Measurements from ENCODE around the gene MED25.

MED25 gene

DNA sequence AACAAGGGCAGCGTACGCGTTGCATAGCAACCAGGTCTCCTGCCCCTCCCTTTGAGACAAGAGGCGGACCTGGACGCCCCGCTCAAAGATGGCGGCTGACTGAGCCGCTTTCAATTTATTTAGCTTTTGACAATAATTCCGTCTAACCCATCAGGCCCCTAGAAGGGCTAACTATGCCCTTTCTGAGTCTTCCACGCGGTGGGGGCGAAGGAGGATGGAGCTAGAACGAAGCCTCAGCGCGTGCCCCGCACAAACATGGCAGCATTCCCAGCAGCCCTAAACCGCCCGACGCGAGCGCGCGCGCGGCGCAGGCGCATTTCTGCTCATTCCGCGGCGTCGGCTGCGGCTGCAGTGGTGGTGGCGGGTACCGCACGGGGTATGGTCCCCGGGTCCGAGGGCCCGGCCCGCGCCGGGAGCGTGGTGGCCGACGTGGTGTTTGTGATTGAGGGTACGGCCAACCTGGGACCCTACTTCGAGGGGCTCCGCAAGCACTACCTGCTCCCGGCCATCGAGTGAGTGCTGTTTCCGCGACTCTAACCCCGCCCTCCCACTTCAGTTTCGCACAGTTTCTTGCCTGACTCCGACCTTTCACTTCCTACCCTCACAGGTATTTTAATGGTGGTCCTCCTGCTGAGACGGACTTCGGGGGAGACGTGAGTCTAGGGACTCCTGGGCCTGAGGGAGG lies at the start of gene MED25:
TSS of gene MED25 (plus strand) at position 326 of the 685 bp plus-strand sequence. CDS start at position 379, 53 bp downstream.
- DNase-seq: peak; percentile 93

DNA sequence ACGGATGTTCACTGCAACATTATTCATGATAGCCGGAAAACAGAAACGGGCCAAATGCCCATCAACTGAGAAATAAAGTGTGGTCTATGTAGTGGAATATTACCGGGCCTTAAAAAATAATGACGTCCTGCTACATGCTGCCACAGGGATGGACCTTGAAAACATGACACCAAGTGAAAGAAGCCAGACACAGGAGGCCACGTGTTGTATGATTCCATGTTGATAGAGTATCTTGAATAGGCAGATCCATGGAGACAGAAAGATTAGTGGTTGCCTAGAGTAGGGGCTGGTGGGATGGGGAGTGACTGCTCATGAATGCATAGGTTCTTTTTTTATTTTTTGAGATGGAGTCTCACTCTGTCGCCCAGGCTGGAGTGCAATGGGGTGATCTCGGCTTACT lies 47.6 kb upstream of the MED25 start:
- no peak for DNase-seq

DNA sequence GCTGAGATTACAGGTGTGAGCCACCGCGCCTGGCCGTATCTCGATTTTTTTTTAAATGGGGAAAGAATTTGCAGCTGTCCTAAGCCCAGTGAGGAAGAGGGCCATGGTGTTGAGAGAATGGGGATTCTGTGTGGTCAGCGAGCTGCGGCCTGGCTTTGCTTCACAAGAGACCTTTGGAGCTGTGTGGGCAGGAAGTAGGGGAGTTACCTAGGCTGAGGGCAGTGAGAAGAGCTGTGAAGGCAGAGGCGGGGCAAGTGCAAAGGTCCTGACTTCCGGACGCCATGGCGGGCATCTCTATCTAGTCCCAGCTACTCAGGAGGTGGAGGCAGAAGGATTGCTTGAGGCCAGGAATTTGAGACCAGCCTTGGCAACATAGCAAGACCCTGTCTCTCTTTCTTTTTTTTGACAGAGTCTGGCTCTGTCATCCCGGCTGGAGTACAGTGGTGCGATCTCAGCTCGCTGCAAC lies 46.4 kb upstream of the MED25 start:
- DNase-seq: no peak

DNA sequence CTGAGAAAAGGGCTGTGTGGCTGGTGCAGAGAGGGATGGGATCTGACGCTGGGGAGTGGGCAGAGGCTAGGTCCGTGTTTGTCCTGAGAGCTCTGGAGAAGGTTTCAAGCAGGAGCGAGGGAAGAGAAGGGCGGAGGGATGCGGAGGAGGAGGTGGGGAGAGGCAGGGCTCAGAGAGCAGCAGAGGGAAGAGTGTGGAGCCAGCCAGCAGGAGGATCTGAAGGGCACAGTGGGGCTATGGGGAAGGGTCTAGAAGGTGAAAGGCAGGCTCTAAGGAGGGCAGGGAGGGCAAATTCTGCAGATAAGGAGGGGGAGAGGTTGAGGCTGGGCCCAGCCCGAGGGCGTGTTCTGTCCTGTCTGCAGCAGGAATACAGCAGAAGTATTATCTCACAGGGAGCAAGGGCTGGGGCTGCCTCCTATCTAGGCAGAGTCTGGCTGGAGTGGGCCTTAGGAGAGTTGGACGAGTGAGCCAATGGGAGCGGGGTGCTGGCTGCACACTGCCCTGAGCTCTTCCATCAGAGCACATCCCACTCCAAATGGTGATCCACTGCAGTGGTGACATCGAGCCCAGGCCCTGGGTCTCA lies 45.1 kb upstream of the MED25 start:
- DNase-seq: no peak

DNA sequence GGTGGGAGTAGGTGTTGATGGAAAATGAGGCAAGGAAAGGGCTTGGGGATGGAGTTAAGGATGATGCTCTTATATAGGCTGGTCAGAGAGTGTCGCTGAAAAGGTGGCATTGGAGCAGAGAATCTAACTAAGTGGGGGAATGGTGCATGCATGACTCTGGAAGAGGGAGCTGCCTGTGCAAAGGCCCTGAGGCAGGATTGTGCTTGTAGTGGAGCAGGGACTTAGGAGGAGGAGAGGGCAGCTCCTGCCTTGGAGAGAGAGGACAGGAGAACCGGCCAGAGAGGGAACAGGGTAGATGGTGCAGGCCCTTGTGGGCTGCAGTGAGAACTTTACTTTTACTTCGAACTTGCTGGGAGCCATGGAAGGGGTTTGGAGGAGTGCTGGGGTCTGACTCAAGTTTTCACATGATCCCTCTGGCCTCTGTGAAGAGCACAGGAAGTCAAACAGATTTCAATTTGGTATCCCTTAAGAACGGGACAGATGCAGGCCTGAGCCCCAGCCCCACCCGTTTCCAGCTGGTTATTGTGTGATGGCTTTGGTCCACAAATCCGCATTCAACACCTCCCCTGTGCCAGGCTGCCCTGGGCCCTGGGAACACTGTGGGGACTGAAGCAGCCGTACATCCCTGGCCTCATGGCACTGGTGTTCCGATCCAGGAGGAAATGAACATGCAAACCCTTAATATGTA lies 44.3 kb upstream of the MED25 start:
- DNase-seq: no peak

DNA sequence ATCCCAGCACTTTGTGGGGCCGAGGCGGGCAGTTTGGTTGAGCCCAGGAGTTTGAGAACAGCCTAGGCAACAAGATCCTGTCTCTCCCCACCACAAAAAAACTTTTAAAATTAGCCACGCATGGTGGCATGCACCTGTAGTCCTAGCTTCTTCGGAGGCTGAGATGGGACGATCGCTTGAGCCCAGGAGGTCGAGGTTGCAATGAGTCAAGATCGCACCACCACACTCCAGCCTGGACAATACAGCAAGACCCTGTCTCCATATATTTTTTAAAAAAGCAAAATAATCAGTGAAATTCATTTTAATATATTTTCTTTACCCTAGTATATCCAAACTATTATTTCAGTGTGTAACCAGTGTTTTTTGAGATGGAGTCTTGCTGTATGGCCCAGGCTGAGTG lies 43.1 kb upstream of the MED25 start:
- no peak for DNase-seq

DNA sequence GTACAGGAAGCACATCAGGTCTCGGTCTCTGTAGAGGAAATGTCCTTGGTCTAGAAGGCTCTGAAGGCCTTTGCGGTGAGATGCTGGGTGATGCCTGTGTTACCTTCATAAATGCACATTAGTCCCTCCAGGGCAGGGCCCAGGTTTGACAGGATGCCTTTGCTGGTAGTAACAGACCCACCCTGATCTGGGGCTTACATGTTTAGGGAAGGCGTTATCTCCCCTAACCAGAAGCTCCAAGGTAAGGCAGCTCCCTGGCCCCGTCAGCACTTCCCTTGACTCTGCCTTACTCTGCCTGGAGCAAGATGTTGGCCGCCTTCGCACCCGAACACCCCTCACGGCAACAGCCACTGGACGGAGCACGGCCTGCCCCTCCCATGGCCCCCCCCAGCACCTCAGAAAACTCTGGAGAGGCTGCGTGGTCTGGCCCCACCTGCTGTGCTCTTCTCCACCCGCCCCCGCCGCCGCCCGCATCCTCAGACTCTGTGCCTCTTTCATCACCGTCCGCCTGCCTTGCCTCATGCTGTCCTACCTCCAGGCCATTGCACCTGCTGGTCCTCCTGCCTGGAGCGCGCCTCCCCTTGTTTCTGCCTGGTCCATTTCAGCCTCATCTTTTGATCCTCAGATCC lies 42.2 kb upstream of the MED25 start:
- no peak for DNase-seq

DNA sequence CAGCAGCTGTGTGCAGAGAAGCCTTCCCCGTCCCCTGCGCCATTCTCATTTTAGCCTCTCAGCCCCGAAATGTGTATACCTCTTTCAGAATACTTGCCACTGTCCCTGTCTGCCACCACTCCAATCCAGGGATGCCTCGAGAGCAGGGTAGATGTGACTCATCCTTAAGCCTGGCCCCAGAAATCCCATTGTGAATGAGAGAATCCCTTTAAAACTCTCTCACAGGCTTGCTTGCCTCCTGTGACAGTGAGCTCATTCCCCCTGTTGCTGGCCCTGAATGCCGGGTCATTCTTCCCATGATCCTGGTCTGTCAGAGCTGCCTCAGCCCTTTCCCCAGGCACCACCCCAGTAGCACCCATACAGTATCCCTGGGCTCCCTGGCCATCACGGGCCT lies 41.7 kb upstream of the MED25 start:
- no peak for DNase-seq

DNA sequence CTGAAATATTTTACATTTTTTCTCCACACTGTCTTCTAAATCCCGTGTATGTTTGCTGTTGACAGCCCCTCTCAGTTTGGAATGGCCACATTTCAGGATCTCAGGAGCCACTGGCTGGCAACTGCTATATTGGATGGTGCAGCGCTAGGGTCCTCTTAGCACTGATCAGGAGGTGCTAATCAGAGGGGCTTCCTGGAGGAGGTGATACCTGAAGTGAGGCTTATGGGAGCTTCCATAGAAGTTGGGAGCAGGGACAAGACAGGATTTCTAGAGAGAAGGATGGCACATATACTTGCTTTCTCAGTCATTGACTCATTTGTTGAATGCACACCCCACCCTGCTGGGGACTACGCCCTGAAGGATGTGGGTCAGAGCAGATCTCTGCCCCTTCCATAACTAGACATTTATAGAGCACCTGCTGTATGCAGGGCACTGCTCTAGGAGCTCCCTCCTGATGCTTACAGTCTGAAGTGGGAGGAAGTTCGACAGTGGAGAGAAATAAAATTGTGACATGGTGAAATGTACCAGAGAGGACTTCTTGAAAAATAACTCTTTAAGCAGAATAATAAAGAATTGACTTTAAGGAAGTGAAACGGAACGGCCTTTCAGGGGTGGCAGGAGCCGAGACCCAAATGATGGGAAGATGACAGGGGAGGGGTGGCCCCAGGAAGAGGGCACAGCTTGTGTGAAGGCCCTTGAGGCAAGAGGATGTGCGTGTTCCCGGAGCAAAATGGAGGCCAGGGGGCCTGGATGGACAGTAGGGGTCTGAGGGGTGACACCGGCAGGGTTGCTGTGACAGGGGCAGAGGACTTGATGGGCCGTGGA lies 38.1 kb upstream of the MED25 start:
- no peak for DNase-seq

DNA sequence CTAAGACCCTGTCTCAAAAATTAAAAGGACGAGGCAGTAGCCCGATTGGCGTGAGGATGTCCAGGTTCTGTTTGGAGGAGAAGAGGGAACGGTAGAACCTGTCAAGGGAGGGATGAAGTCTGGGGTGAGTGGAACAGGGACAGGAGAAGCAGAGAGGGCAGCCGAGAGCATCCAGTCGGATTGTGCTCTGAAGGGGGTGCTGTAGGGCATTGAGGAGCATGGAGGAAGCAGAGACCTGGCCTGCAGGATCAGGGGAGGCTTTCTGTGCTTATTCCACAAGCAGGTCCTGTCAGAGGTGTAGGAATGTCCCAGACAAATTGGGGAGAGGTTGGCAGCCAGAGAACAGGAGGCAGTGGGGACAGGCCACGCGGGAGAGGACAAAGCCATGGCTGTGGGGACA lies 37.2 kb upstream of the MED25 start:
- no peak for DNase-seq

DNA sequence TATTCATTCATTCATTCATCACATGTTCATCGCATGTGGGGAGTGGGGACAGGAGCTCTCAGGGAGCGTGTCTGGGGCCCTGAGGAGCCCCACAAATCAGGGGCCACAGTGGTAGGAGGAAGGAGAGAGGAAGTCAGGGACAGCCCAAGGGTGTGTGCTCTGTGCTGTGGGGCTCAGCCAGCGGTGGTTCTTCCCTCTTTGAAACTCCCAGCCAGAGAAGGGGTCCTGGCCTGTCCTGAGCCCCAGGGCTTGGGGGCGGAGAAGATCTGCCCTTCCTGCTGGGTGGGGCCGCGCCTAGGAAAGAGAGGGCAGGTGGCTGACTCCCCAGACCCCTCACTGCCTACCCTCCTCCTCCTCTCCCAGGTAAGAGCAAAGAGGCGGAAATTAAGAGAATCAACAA lies 36.7 kb upstream of the MED25 start:
- no peak for DNase-seq

DNA sequence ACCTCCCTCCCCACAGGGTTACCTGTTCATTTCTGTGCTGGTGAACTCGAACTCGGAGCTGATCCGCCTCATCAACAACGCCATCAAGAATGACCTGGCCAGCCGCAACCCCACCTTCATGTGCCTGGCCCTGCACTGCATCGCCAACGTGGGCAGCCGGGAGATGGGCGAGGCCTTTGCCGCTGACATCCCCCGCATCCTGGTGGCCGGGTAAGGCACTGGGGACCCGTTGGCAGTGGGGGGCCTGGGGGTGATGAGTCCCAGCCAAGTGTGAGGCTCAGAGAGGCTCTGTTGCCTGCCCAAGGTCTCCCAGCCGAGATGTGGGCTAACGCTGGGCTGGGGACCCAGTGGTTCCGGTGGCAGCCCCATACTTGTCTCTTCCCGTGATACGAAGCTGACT lies 35.6 kb upstream of the MED25 start:
- no peak for DNase-seq

DNA sequence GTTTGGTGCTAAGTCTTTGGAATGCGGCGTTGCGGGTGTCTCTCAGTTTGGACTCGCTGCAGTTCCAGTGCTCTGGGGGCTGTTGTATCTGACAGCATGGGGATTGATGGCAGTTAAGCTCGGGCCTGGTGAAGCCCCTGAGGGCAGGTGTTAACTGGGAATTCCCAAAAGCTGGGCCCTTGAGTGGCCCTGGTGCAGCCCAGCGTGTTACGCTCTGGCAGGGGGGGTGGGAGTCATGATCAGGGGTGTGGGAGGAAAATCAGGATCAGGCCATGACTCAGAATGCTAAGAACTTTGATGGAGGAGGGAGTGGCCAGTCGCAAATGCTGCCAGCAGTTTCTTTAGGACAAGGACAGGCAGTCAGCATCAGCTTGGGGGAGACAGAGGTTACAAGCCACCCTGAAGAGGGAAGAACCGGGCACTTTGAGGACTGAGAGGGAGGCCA lies 31.7 kb upstream of the MED25 start:
- DNase-seq: no peak

DNA sequence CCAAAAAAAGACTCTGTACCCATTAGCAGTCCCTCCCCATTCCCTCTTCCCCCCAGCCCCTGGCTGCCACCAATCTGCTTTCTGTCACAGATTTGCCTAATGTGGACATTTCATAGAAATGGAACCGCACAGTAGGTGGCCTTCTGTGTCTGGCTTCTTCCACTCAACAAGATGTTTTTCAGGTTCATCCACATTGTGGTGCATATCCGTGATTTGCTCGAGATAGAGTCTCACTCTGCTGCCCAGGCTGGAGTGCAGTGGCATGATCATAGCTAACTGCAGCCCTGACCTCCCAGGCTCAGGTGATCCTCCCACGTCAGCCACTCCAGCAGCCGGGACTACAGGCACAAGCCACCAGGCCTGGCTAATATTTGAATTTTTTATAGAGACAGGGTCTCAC lies 30.3 kb upstream of the MED25 start:
- DNase-seq: no peak

DNA sequence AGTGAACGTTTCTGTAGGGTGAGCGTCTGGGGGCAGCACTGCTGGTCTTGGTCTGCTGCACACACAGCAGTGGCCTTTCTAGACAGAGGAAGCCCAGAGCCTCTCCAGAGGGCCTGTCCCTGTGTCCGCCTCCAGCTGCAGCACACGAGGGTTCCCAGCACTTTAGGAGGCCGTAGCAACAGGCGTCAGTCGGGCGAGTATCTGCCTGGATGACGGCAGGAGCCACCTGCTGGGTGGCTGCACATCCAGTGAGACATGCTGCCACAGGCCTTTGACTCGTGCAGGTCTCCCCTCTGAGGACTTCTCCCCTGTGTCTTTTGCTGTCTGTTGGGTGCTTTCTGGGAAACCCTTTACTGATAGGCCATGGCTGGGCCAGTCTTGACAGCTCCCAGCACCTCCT lies 29.2 kb upstream of the MED25 start:
- no peak for DNase-seq

DNA sequence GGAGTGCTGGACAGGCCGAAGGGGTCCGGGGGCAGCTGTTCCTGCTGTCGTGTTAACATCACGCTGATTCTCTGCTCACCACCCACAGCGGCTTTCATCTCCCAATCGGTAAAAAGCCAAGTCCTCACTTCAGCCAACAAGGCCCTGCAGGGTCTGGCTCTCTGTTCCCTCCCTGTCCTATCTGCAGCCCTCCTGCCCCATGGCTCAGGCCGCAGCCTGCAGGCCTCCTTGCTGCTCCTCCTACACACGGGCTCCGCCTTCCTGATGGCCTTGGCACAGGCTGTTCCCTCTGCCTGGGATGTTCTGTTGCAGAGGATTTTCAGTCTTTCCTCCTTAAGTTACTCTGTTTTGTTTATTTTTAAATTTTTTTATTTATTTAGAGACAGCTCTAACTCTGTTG lies 27.2 kb upstream of the MED25 start:
- DNase-seq: no peak

DNA sequence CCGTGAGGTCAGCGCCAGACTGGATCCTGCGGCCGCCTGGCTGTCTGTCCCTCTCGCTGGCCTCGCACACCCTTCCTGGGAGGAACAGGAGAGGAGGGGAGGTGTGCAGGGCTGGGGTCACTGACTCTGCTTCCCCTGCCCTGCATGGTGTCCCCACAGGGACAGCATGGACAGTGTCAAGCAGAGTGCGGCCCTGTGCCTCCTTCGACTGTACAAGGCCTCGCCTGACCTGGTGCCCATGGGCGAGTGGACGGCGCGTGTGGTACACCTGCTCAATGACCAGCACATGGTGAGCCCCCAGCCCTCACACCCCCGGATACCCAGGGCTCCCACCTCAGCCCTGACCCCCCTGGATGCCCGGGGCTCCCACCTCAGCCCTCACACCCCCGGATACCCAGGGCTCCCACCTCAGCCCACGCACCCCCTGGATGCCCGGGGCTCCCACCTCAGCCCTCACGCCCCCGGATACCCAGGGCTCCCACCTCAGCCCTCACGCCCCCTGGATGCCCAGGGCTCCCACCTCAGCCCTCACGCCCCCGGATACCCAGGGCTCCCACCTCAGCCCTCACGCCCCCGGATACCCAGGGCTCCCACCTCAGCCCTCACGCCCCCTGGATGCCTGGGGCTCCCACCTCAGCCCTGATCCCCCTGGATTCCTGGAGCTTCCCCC lies 26.2 kb upstream of the MED25 start:
- no peak for DNase-seq

DNA sequence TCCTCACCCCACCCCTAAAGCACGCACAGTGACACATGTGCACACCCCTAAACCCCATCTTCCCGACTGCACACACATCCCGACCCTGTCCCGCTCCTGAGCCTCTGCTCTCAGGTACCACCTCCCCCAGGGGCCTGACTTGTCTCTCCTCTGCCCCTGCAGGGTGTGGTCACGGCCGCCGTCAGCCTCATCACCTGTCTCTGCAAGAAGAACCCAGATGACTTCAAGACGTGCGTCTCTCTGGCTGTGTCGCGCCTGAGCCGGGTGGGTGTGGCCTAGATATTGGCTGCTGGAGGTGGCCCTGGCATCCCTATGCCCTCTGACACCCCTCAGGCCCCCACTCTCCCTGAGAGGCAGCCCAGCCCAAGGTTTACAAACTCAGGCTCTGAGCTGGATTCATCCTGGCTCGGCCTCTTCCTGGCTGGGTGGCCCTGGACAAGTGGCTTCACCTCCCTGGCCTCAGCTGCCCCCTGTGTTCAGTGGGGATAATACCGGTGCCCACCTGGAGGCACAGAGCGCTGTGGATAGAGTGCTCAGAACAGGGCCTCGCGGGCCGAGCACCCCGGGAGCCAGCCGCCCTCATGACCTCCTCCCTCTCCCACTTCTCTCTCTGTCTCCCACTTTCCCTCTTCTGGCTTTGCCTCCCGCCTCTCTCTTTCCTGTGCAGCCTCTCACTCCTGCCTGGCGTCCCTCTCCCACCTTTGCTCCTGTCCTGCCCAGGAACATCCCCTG lies 25.1 kb upstream of the MED25 start:
- DNase-seq: no peak

DNA sequence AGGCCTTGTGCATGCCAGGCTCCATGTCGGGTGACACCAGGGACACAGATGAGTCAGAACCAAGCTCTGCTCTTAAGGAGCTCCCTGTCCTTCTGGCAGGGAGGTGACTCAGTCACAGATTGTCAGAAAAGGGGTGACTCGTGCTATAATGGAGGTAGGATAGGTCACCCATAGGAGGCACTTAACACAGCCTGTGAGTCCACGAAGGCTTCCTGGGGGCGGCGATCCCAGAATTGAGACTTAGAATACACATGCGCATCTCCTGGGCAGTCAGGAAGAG lies 24.6 kb upstream of the MED25 start:
- no peak for DNase-seq

DNA sequence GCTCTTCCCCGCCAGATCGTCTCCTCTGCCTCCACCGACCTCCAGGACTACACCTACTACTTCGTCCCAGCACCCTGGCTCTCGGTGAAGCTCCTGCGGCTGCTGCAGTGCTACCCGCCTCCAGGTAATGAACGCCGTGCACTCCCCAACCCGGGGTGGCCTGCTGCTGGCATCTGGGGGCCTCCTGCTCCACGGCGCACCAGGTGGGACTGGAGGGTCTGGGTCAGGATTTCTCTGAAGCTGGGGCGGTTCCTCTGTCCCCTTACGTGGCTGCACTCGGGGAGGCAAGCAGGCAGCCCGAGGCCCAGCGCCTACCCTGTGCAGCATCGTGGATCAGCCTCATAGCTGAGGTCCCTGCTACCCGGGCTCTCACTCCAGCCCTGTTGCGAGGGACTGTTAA lies 22.5 kb upstream of the MED25 start:
- DNase-seq: no peak

DNA sequence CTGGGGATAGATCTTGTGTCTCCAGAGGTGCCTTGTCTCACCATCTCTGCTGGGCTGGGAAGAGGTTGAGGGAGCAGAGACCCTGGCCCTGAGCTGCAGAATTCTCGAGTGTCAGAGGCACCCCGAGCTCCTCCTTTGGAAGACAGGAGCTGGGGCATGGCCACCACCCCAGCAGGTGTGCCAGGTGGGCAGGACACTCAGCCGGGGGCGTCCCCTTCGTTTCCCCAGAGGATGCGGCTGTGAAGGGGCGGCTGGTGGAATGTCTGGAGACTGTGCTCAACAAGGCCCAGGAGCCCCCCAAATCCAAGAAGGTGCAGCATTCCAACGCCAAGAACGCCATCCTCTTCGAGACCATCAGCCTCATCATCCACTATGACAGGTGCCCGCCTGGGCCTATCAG lies 19.5 kb upstream of the MED25 start:
- DNase-seq: no peak

DNA sequence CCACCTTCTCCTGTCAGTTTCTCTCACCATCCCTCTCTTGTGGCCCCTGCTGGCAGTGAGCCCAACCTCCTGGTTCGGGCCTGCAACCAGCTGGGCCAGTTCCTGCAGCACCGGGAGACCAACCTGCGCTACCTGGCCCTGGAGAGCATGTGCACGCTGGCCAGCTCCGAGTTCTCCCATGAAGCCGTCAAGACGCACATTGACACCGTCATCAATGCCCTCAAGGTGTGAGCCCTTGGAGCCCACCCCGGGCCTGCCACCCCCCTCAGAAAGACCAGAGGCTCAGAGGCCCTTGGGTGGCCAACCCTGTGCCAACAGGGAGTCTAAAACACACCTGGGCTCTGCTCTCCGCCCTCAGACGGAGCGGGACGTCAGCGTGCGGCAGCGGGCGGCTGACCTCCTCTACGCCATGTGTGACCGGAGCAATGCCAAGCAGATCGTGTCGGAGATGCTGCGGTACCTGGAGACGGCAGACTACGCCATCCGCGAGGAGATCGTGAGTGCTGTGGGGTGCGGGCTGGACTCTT lies 18.8 kb upstream of the MED25 start:
- DNase-seq: no peak

Data from left hindlimb (tissue), 1 donor.